GM19455 (cell line): Measurements from ENCODE around the gene ATG4C.
"Not testable (repeated sequence)": the region's sequence is repeated elsewhere in the genome, so short reads cannot be mapped to it uniquely, and the experiment has no call there.

Experiments used
- ATAC-seq: cut with Tn5 transposase; IDR thresholded peaks from one replicate; pipeline ENCODE4 v1.9.1; 2021; ENCODE audit not compliant: unreplicated experiment

Gene ATG4C

GRCh38 chr1:62774006-62774405 is 9.9 kb upstream of the ATG4C start:
- ATAC-seq, result no peak

- no peak for ATAC-seq
These were observed 8.8 kb upstream of the ATG4C start for GRCh38 chr1:62774971-62775595.

GRCh38 chr1:62778208-62778607 is 5.7 kb upstream of the ATG4C start:
- no peak for ATAC-seq

GRCh38 chr1:62781841-62782543 is 1.9 kb upstream of the ATG4C start:
- ATAC-seq, result no peak

GRCh38 chr1:62782544-62783212 is 1.3 kb upstream of the ATG4C start:
- ATAC-seq, result not testable (repeated sequence)

GRCh38 chr1:62784509-62785365 is 805 bp downstream of the ATG4C start:
- peak; percentile 14 for ATAC-seq

- no peak for ATAC-seq
These were observed 6.8 kb downstream of the ATG4C start for GRCh38 chr1:62790716-62791115.

GRCh38 chr1:62794053-62794452 is 10.1 kb downstream of the ATG4C start:
- ATAC-seq, result no peak

- ATAC-seq, result no peak
These were observed 12.3 kb downstream of the ATG4C start for GRCh38 chr1:62796221-62796620.

- ATAC-seq, result no peak
These were observed 15.8 kb downstream of the ATG4C start for GRCh38 chr1:62799688-62800087.

- peak; percentile 39 for ATAC-seq
These were observed 16.3 kb downstream of the ATG4C start for GRCh38 chr1:62800281-62800680.

- ATAC-seq, result peak; percentile 99
These were observed 16.9 kb downstream of the ATG4C start for GRCh38 chr1:62800825-62801306.

- ATAC-seq, result no peak
These were observed 25.9 kb downstream of the ATG4C start for GRCh38 chr1:62809788-62810187.

GRCh38 chr1:62810420-62811274 is 26.7 kb downstream of the ATG4C start:
- peak; percentile 92 for ATAC-seq

- no peak for ATAC-seq
These were observed 39.6 kb downstream of the ATG4C start for GRCh38 chr1:62823556-62823955.

- ATAC-seq, result no peak
These were observed 43.0 kb downstream of the ATG4C start for GRCh38 chr1:62826901-62827300.

GRCh38 chr1:62827786-62828185 is 43.9 kb downstream of the ATG4C start:
- ATAC-seq, result not testable (repeated sequence)

GRCh38 chr1:62832276-62832675 is 48.3 kb downstream of the ATG4C start:
- no peak for ATAC-seq

GRCh38 chr1:62833529-62833928 is 49.6 kb downstream of the ATG4C start:
- no peak for ATAC-seq

- no peak for ATAC-seq
These were observed 50.5 kb downstream of the ATG4C start for GRCh38 chr1:62834400-62834961.
